ENCODE data around the gene MAML3.

GRCh38 chr4:139986689-139987501 is 167.1 kb downstream of the MAML3 start:
- no peak for TF ChIP-seq POLR2A (IDR thresholded peaks at IDR 0.05)
- no peak for TF ChIP-seq CTCF (IDR thresholded peaks at IDR 0.05)

All from lower leg skin (tissue), 3 donors.